PC-3 (cell line): Measurements from ENCODE around the gene NRARP. TPM values are rescaled to one million over a fixed set of nuclear protein-coding genes. Genes with fewer than 3 reads are reported as not detected.

Experiments
- ATAC-seq: fragments of 200-7000 bp; cut with Tn5 transposase; 2 replicates; pipeline ENCODE4 v1.9.1; 2020; ENCODE audit warnings: mild to moderate bottlenecking, moderate library complexity
- BruUV-seq: library from RNA; stranded (reverse); fragments of 400-500 nt; replicated peaks from 2 replicates; lab custom pipeline; 2021; lab: Mats Ljungman, UMichigan
- CTCF ChIA-PET: fragments of 300-600 bp; sonication (Branson Sonifier 250); formaldehyde crosslinking; loops from one replicate; lab custom pipeline; 2022; ENCODE audit warnings: antibody characterized with exemption; lab: Charles Lee
- POLR2A ChIA-PET: fragments of 300-600 bp; sonication (Branson Sonifier 250); formaldehyde crosslinking; loops from one replicate; lab custom pipeline; 2022; ENCODE audit warnings: antibody characterized with exemption; ENCODE audit not compliant: unreplicated experiment; lab: Charles Lee
- DNase-seq: peaks from one replicate; pipeline ENCODE4 v3.0.0-alpha.2; 2015
- H2AFZ ChIP-seq: fragments of 300-600 bp; sonication (generic); 2 replicates; pipeline ENCODE4 v1.6.0; 2016; ENCODE audit warnings: antibody characterized with exemption, low read length
- H3F3A ChIP-seq: fragments of 300-600 bp; sonication (generic); one replicate; pipeline ENCODE4 v1.6.0; 2017; ENCODE audit warnings: antibody characterized with exemption, low read length, control low read depth, mild to moderate bottlenecking; ENCODE audit not compliant: unreplicated experiment
- H3K27ac ChIP-seq: fragments of 300-600 bp; sonication (generic); 2 replicates; pipeline ENCODE4 v1.5.1; 2016; ENCODE audit warnings: mild to moderate bottlenecking, low read length
- H3K27me3 ChIP-seq: fragments of 300-600 bp; sonication (generic); 2 replicates; pipeline ENCODE4 v1.6.1; 2016; ENCODE audit warnings: low read length, mixed read lengths
- H3K36me3 ChIP-seq: fragments of 300-600 bp; sonication (generic); 2 replicates; pipeline ENCODE4 v1.6.1; 2016; ENCODE audit warnings: low read depth, mixed run types, low read length, mixed read lengths
- H3K4me1 ChIP-seq: fragments of 300-600 bp; sonication (generic); 2 replicates; pipeline ENCODE4 v1.5.1; 2016; ENCODE audit warnings: low read length; ENCODE audit not compliant: insufficient read depth
- H3K4me2 ChIP-seq: fragments of 300-600 bp; sonication (generic); 2 replicates; pipeline ENCODE4 v1.6.0; 2016; ENCODE audit warnings: low read length
- H3K4me3 ChIP-seq: fragments of 300-600 bp; sonication (generic); 2 replicates; pipeline ENCODE4 v1.5.1; 2016; ENCODE audit warnings: mild to moderate bottlenecking, low read length, mixed read lengths
- H3K79me2 ChIP-seq: fragments of 300-600 bp; sonication (generic); 2 replicates; pipeline ENCODE4 v1.6.1; 2017; ENCODE audit warnings: low read length, mixed read lengths
- H3K9ac ChIP-seq: fragments of 300-600 bp; sonication (generic); 2 replicates; pipeline ENCODE4 v1.6.0; 2016; ENCODE audit warnings: mild to moderate bottlenecking, low read length
- H3K9me2 ChIP-seq: fragments of 300-600 bp; sonication (generic); replicated peaks from 2 replicates; pipeline ENCODE4 v1.6.1; 2016; ENCODE audit warnings: mixed run types, low read length, mixed read lengths
- H3K9me3 ChIP-seq: fragments of 300-600 bp; sonication (generic); 2 replicates; pipeline ENCODE4 v1.6.1; 2016; ENCODE audit warnings: low read length, mixed read lengths
- H4K20me1 ChIP-seq: fragments of 300-600 bp; sonication (generic); 2 replicates; pipeline ENCODE4 v1.6.1; 2016; ENCODE audit warnings: low read length, mixed read lengths
- EZH2 ChIP-seq: fragments of 300-600 bp; sonication (generic); IDR thresholded peaks from one replicate; pipeline ENCODE4 v1.6.1; 2017; ENCODE audit warnings: antibody characterized with exemption, mild to moderate bottlenecking, low read length; ENCODE audit not compliant: unreplicated experiment
- EZH2phosphoT487 ChIP-seq: fragments of 300-600 bp; sonication (generic); IDR thresholded peaks from 2 replicates; pipeline ENCODE4 v1.6.1; 2018; ENCODE audit warnings: mild to moderate bottlenecking, antibody characterized with exemption, low read length, borderline replicate concordance
- intact Hi-C: fragments of 100-400 bp; cut with micrococcal nuclease; formaldehyde crosslinking; loops from 2 replicates; pipeline ENCODE4 v1.9.0; 2023
- total RNA-seq: library from RNA; depleted of rRNA; stranded (reverse); fragments of >200 nt; gene quantifications from 2 replicates; pipeline ENCODE4 v1.2.3, GENCODE V29; 2014
- TF ChIP-seq, protein P1 (sequence below): fragments of 300-600 bp; sonication (generic); conservative IDR thresholded peaks from 2 replicates; pipeline ENCODE4 v1.5.1; 2017; ENCODE audit warnings: antibody characterized with exemption, low read depth, mild to moderate bottlenecking, low read length

NRARP gene
- total RNA-seq, 1 experiment from 2014 or later, result 36.8 TPM

DNA sequence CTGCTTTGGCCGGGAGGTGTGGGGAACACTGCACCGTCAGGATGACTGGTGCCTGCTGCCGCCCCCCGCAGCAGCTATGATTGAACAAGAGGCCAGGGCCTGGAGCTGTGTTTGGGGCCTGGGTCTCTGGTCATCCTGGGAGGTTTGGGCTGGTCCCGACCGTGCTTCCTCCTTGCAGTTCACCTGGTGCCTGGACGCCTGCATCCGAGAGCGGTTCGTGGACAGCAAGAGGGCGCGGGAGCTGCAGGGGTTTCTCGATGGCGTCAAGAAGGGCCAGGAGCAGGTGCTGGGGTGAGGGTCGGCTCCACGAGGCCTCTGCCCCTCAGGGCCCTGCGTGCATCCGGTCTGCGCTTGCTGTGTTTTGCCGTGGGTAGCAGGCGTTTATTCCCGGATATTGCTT lies 38.0 kb downstream of the NRARP start:
- H2AFZ ChIP-seq, result no peak overlapping the region
- DNase-seq, result no peak
- H4K20me1 ChIP-seq, result no peaks in the 10 kb centered on the region
- H3K36me3 ChIP-seq, result 0 out of 2 replicates have a peak, but pooled peaks cover 6% of the 10 kb centered on the region
- H3K27ac ChIP-seq, result no peak overlapping the region
- intact Hi-C loops, result no loop called here
- no peaks in the 10 kb centered on the region for H3K9me2 ChIP-seq
- H3F3A ChIP-seq, result no peaks in the 10 kb centered on the region
- no peak overlapping the region for H3K4me3 ChIP-seq
- H3K9ac ChIP-seq, result no peak overlapping the region
- no TSS peak for BruUV-seq
- H3K4me2 ChIP-seq, result no peak overlapping the region
- no peaks in the 10 kb centered on the region for H3K9me3 ChIP-seq
- no peaks in the 10 kb centered on the region for H3K4me1 ChIP-seq
- H3K79me2 ChIP-seq, result no peaks in the 10 kb centered on the region
- TF ChIP-seq EZH2, result no peak
- no peak for TF ChIP-seq EZH2phosphoT487
- TF ChIP-seq, protein P1, sequence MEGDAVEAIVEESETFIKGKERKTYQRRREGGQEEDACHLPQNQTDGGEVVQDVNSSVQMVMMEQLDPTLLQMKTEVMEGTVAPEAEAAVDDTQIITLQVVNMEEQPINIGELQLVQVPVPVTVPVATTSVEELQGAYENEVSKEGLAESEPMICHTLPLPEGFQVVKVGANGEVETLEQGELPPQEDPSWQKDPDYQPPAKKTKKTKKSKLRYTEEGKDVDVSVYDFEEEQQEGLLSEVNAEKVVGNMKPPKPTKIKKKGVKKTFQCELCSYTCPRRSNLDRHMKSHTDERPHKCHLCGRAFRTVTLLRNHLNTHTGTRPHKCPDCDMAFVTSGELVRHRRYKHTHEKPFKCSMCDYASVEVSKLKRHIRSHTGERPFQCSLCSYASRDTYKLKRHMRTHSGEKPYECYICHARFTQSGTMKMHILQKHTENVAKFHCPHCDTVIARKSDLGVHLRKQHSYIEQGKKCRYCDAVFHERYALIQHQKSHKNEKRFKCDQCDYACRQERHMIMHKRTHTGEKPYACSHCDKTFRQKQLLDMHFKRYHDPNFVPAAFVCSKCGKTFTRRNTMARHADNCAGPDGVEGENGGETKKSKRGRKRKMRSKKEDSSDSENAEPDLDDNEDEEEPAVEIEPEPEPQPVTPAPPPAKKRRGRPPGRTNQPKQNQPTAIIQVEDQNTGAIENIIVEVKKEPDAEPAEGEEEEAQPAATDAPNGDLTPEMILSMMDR, result no peak
- POLR2A ChIA-PET, result no interaction called here
- CTCF ChIA-PET, result no interaction called here
- no peaks in the 10 kb centered on the region for H3K27me3 ChIP-seq
- no peak for ATAC-seq

DNA sequence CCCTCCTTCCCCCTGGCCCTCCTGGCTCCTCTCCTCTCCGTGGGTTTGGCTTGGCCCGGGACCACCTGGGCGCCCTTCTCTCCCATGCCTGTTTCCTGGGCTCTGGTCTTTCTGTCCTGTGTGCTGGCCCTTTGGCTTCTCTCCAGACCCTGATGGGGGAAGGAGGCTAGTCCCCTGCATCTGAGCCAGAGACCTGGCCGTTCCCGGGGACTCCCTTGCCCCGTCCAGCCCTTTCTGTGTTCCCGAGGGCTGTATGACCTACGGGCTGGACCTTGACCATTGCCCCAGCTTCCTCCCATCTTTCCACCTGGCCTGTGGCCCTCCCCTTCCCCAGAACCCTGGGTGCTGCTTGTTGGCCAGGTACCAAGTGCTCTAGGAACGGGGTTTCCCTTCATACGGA lies 38.6 kb downstream of the NRARP start:
- H3F3A ChIP-seq, result no peaks in the 10 kb centered on the region
- H3K4me1 ChIP-seq, result no peaks in the 10 kb centered on the region
- H2AFZ ChIP-seq, result no peak overlapping the region
- H3K27me3 ChIP-seq, result no peaks in the 10 kb centered on the region
- ATAC-seq (no peak), DNase-seq (no peak)
- POLR2A ChIA-PET, result no interaction called here
- H3K4me2 ChIP-seq, result no peak overlapping the region
- H3K79me2 ChIP-seq, result no peaks in the 10 kb centered on the region
- H3K4me3 ChIP-seq, result no peak overlapping the region
- H3K27ac ChIP-seq, result no peak overlapping the region
- H3K9me3 ChIP-seq, result no peaks in the 10 kb centered on the region
- no TSS peak for BruUV-seq
- no peaks in the 10 kb centered on the region for H3K9me2 ChIP-seq
- peaks cover 6% of the 10 kb centered on the region; the same call in 1 of the 2 replicates for H3K36me3 ChIP-seq
- no peak overlapping the region for H3K9ac ChIP-seq
- CTCF ChIA-PET, result no interaction called here
- H4K20me1 ChIP-seq, result no peaks in the 10 kb centered on the region
- intact Hi-C loops, result no loop called here
- TF ChIP-seq EZH2 (no peak), EZH2phosphoT487 (no peak)
- TF ChIP-seq, protein P1, result no peak

DNA sequence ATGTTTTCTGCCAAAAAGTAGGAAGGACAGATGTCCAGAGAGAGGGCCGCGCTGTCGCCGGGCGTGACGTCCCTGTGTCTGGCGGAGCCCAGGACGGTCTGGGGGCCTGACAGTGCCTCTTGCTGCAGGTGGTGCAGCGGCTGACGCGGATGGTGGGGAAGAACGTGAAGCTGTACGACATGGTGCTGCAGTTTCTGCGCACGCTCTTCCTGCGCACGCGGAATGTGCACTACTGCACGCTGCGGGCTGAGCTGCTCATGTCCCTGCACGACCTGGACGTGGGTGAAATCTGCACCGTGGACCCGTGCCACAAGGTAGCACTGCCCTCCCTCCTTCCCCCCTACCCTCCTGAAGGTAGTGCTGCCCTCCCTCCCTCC lies 39.2 kb downstream of the NRARP start:
- Histone ChIP-seq H3K9me2 (no peaks in the 10 kb centered on the region), H3K4me2 (no peak overlapping the region), H3K27me3 (no peaks in the 10 kb centered on the region), H3F3A (no peaks in the 10 kb centered on the region), H3K9ac (no peak overlapping the region), H3K36me3 (peaks cover 6% of the 10 kb centered on the region; the same call in 1 of the 2 replicates), H3K9me3 (no peaks in the 10 kb centered on the region), H2AFZ (no peak overlapping the region), H3K27ac (no peak overlapping the region), H3K79me2 (no peaks in the 10 kb centered on the region), H3K4me1 (no peaks in the 10 kb centered on the region), H4K20me1 (no peaks in the 10 kb centered on the region), H3K4me3 (no peak overlapping the region)
- BruUV-seq, result no TSS peak
- intact Hi-C loops, result no loop called here
- ChIA-PET POLR2A (no interaction called here), CTCF (no interaction called here)
- no peak for ATAC-seq
- TF ChIP-seq EZH2, result no peak
- TF ChIP-seq, protein P1, result no peak
- no peak for TF ChIP-seq EZH2phosphoT487
- DNase-seq, result no peak
